Fibroblast of lung (primary cell): Measurements from ENCODE around the gene ACTMAP. TPM values are rescaled to one million over a fixed set of nuclear protein-coding genes. Genes with fewer than 3 reads are reported as not detected.
A peak's percentile ranks its signal among the peaks of the same experiment; 100 is the strongest.

Experiments used
- DNase-seq, 2 donors: peaks; one replicate each; pipeline versions ENCODE4 v3.0.0 to v3.0.0-alpha.2; 2010; ENCODE audit warnings: low read depth in 2 of 2
- H2AFZ ChIP-seq: 2 replicates; pipeline ENCODE4 v1.5.1; 2012; ENCODE audit warnings: low read length, control low read depth, inconsistent platforms
- H3K27ac ChIP-seq: 2 replicates; pipeline ENCODE4 v1.5.1; 2011; ENCODE audit warnings: low read length, control low read depth; ENCODE audit not compliant: insufficient read depth
- H3K27me3 ChIP-seq: 2 replicates; pipeline ENCODE4 v1.5.1; 2011; ENCODE audit warnings: mild to moderate bottlenecking, low read length; ENCODE audit not compliant: control insufficient read depth, insufficient read depth
- H3K36me3 ChIP-seq: 2 replicates; pipeline ENCODE4 v1.5.1; 2011; ENCODE audit warnings: low read length; ENCODE audit not compliant: control insufficient read depth, insufficient read depth
- H3K4me1 ChIP-seq: 2 replicates; pipeline ENCODE4 v1.5.1; 2011; ENCODE audit warnings: low read length; ENCODE audit not compliant: control insufficient read depth, insufficient read depth; ENCODE audit errors: extremely low read depth
- H3K4me2 ChIP-seq: 2 replicates; pipeline ENCODE4 v1.5.1; 2011; ENCODE audit warnings: low read length, control low read depth; ENCODE audit not compliant: insufficient read depth; ENCODE audit errors: extremely low read depth
- H3K4me3 ChIP-seq, 4 experiments: fragments of 200-600 bp in 1 of 4; sonication (generic) in 1 of 4; replicated peaks in 1 of 4; 2 replicates each; pipeline ENCODE4 v1.5.1; 2011 to 2016; ENCODE audit warnings: low read length in 4 of 4, low read depth in 3 of 4, mild to moderate bottlenecking in 3 of 4, control low read depth in 2 of 4, inconsistent platforms in 1 of 4, mixed read lengths in 1 of 4; ENCODE audit not compliant: insufficient read depth in 1 of 4; ENCODE audit errors: control extremely low read depth in 1 of 4
- H3K79me2 ChIP-seq: 2 replicates; pipeline ENCODE4 v1.5.1; 2012; ENCODE audit warnings: mild to moderate bottlenecking, low read length, inconsistent platforms; ENCODE audit not compliant: control insufficient read depth, insufficient read depth
- H3K9ac ChIP-seq: 2 replicates; pipeline ENCODE4 v1.5.1; 2011; ENCODE audit warnings: mild to moderate bottlenecking, low read length, control low read depth; ENCODE audit not compliant: insufficient read depth
- H3K9me3 ChIP-seq: 2 replicates; pipeline ENCODE4 v1.5.1; 2012; ENCODE audit warnings: low read depth, low read length; ENCODE audit not compliant: control insufficient read depth, insufficient read depth
- H4K20me1 ChIP-seq: 2 replicates; pipeline ENCODE4 v1.5.1; 2011; ENCODE audit warnings: low read length; ENCODE audit not compliant: control insufficient read depth, insufficient read depth; ENCODE audit errors: extremely low read depth
- EZH2 ChIP-seq: IDR thresholded peaks from 2 replicates; pipeline ENCODE4 v1.5.1; 2012; ENCODE audit warnings: low read length, control low read depth, mild to moderate bottlenecking; ENCODE audit errors: missing control alignments
- polyA plus RNA-seq, 2 donors: library from polyadenylated mRNA; depleted of rRNA in 1 of 2; stranded (reverse) in 1 of 2; unstranded in 1 of 2; fragments of >200 nt; gene quantifications; 2 replicates each; pipeline ENCODE4 v1.2.1, GENCODE V29; 2011 to 2012; ENCODE audit warnings: missing spikeins in 1 of 2
- total RNA-seq: library from RNA; depleted of rRNA; stranded (reverse); fragments of >200 nt; gene quantifications from 2 replicates; pipeline ENCODE4 v1.2.1, GENCODE V29; 2014
- TF ChIP-seq, protein P1 (sequence below), 2 donors: IDR thresholded peaks in 1 of 2; conservative IDR thresholded peaks in 1 of 2; 1 replicate in 1 of 2; 2 replicates in 1 of 2; pipeline ENCODE4 v1.5.1; 2011 to 2012; ENCODE audit warnings: low read length in 2 of 2, control low read depth in 1 of 2, inconsistent platforms in 1 of 2, low read depth in 1 of 2, mild to moderate bottlenecking in 1 of 2

The ACTMAP gene
- total and polyA plus RNA-seq, 2 donors (not counting 1 experiment from before 2014, with no cell fraction given), result 1.8 to 2.2 TPM

DNA sequence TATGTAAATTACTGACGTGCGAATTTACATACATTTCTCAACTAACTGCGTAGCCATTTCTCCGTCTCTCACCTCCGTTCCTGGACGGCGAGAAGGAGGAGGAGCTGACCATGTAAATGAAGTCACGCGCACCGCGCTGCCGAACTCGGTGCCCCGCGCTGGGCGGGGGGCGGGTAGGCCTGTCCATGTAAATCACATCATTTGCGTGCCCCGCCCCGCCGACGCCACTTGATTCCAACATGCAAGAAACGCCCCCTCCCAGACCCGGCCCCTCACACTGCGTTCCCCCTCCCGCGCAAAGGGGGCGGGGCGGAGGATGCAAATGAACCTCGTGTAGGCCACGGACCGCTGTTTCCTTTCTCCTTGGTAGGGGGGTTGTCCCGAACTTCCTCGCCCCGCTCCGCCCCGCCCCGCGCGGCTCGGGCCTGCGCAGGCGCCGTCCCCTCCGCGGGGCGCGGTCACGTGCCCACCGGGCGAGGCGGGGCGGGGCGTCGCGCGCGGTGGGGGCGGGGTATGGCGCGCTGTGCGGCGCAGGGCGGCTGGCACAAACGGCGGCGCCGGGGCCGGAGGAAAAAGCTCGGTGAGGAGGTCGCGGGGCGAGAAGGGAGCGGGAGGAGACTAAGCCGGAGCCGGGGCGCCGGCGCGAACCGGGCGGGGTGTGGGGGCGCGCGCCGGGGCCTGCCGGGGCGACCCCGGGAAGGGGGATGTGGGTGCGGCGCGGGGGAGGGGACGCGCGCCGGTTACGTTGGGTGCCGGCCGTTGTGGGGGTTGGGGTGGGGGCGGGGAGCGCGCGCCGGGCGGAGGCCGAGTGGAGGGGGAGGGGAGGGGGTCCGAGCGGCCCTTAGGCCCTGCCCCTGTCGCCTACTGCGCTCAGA lies 48.6 kb upstream of the ACTMAP start, which contains the start of gene EGLN2:
Gene EGLN2, plus strand, starts transcription at position 509 of the 875 bp plus-strand sequence. CDS start 1,382 bp downstream, outside the sequence.
- Histone ChIP-seq H3K9ac (peak within 1 kb of the TSS; percentile 79), H2AFZ (peak within 1 kb of the TSS; percentile 80), H4K20me1 (peaks cover 4% of the 10 kb centered on the region), H3K9me3 (no peaks in the 10 kb centered on the region), H3K79me2 (peaks cover 45% of the 10 kb centered on the region), H3K36me3 (peaks cover 18% of the 10 kb centered on the region), H3K27ac (peak within 1 kb of the TSS; percentile 67), H3K27me3 (no peaks in the 10 kb centered on the region), H3K4me3 (peak within 1 kb of the TSS; percentile 79 to 83 (median 80)), H3K4me2 (peak within 1 kb of the TSS; percentile 92), H3K4me1 (peaks cover 35% of the 10 kb centered on the region)
- DNase-seq, result peak; percentile 100
- TF ChIP-seq EZH2, result no peak
- TF ChIP-seq, protein P1, sequence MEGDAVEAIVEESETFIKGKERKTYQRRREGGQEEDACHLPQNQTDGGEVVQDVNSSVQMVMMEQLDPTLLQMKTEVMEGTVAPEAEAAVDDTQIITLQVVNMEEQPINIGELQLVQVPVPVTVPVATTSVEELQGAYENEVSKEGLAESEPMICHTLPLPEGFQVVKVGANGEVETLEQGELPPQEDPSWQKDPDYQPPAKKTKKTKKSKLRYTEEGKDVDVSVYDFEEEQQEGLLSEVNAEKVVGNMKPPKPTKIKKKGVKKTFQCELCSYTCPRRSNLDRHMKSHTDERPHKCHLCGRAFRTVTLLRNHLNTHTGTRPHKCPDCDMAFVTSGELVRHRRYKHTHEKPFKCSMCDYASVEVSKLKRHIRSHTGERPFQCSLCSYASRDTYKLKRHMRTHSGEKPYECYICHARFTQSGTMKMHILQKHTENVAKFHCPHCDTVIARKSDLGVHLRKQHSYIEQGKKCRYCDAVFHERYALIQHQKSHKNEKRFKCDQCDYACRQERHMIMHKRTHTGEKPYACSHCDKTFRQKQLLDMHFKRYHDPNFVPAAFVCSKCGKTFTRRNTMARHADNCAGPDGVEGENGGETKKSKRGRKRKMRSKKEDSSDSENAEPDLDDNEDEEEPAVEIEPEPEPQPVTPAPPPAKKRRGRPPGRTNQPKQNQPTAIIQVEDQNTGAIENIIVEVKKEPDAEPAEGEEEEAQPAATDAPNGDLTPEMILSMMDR (conservative IDR thresholded peaks at IDR 0.05 in 1 of 2, IDR thresholded peaks at IDR 0.05 in 1 of 2; ENCODE audit: low read depth in 1 of 2, low read length in 2 of 2), result no peak

DNA sequence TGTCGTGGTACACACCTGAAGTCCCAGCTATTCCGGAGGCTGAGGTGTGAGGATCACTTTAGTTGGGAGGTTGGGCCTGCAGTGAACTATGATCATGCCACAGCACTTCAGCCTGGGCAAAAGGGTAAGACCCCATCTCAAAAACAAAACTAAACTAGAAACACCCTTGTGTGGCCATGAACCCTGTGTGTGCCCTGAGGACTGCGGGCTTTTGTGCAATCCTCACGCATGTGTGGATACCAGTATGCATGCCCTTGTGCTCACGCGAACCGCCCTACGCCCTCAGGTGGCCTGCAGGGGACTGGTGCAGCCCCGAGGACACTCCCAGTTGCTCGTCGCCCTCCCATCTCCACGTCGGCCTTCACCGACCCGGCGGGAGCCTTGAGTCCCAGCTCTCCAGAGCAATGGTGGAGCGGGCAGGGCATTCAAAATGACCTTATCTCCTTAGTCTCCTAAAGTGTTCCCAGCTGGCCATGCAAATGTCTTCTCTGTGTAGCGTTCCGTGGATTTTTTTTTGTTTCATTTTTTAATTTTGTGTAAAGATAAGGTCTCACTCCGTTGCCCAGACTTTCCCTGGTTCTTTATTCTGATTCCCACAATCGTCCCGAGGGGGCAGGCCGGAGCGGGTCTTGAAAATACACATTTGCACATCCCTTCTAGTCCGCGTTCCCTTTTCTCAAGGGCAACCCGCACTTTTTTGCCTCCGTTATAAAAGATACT lies 47.8 kb upstream of the ACTMAP start:
- no peaks in the 10 kb centered on the region for H3K9me3 ChIP-seq
- H2AFZ ChIP-seq, result peak overlapping the region; percentile 80
- peak; percentile 52 to 55 for DNase-seq
- peaks cover 29% of the 10 kb centered on the region for H3K4me1 ChIP-seq
- H3K27me3 ChIP-seq, result no peaks in the 10 kb centered on the region
- peak overlapping the region; percentile 55 for H3K9ac ChIP-seq
- peaks cover 2% of the 10 kb centered on the region for H4K20me1 ChIP-seq
- TF ChIP-seq EZH2, result no peak
- TF ChIP-seq, protein P1 (conservative IDR thresholded peaks at IDR 0.05 in 1 of 2, IDR thresholded peaks at IDR 0.05 in 1 of 2; ENCODE audit: low read depth in 1 of 2, low read length in 2 of 2), result peak; percentile 50 to 61
- H3K4me2 ChIP-seq, result peak overlapping the region; percentile 59
- peaks cover 37% of the 10 kb centered on the region for H3K79me2 ChIP-seq
- peaks cover 13% of the 10 kb centered on the region for H3K36me3 ChIP-seq
- peak overlapping the region; percentile 61 for H3K27ac ChIP-seq
- peak overlapping the region; percentile 45 to 81 (median 59) for H3K4me3 ChIP-seq
